ENCODE data around the gene RSAD1.

RSAD1 gene

GRCh38 chr17:50532452-50533024 is 53.9 kb downstream of the RSAD1 start, which contains the start of gene EPN3:
TSS of gene EPN3 (plus strand) at chr17:50532735. CDS start at chr17:50536557, 3,822 bp downstream.
- H3K4me3 ChIP-seq (replicated peaks; ENCODE audit: low read depth, low read length): no peak within 1 kb of the TSS
- no peak for DNase-seq (ENCODE audit: extremely low read depth, low read depth)
- TF ChIP-seq CTCF (IDR thresholded peaks at IDR 0.05; ENCODE audit: low read depth, low read length, missing control alignments): no peak

GRCh38 chr17:50533185-50533584 is 54.5 kb downstream of the RSAD1 start:
- TF ChIP-seq CTCF (IDR thresholded peaks at IDR 0.05; ENCODE audit: low read depth, low read length, missing control alignments): no peak
- no peak overlapping the region for H3K4me3 ChIP-seq (replicated peaks; ENCODE audit: low read depth, low read length)
- no peak for DNase-seq (ENCODE audit: extremely low read depth, low read depth)

DNA sequence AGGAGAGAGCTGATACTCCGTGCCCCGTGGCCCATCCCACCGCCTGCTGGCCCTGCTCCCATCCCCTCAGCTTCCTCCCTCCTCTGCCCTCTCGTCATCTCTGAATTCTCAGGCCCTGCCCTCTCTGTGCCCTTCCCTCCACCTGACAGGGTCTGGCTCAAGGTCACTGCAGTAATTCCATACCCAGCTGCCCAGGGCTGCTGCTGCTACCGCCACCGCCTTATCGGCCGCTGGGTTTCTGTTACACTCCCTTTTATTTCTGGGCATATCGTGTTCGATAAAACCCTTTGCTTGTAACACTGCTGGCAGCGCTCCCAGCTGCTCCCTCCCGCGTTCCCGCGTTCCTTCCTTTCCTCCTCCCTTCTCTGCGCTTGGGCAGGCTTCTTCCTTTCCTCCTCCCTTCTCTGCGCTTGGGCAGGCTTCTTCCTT is 55.1 kb downstream of the RSAD1 start:
- no peak for TF ChIP-seq CTCF (IDR thresholded peaks at IDR 0.05; ENCODE audit: low read depth, low read length, missing control alignments)
- DNase-seq (ENCODE audit: extremely low read depth, low read depth): no peak
- no peak overlapping the region for H3K4me3 ChIP-seq (replicated peaks; ENCODE audit: low read depth, low read length)

- peak; percentile 2 for TF ChIP-seq CTCF (IDR thresholded peaks at IDR 0.05; ENCODE audit: low read depth, low read length, missing control alignments)
- no peak overlapping the region for H3K4me3 ChIP-seq (replicated peaks; ENCODE audit: low read depth, low read length)
- no peak for DNase-seq (ENCODE audit: extremely low read depth, low read depth)
These were observed 55.7 kb downstream of the RSAD1 start for GRCh38 chr17:50534222-50534978.

DNA sequence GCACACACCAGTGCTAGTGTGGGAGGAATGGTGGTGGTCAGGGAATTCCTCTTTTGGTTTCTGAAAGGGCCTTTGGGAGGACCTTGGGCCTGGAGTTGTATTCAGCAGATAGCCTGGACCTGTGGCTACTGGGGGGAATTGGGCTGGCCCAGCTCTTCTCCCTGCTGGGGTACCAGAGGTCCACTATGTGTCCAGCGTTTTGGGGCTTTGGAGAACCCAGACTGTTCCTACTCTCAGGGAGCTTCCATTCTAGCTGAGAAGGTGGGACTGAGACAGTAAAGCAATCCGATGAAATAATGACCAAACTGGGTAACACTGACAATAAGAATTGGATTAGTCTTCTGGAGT is 56.3 kb downstream of the RSAD1 start:
- TF ChIP-seq CTCF (IDR thresholded peaks at IDR 0.05; ENCODE audit: low read depth, low read length, missing control alignments): no peak
- DNase-seq (ENCODE audit: extremely low read depth, low read depth): no peak

DNA sequence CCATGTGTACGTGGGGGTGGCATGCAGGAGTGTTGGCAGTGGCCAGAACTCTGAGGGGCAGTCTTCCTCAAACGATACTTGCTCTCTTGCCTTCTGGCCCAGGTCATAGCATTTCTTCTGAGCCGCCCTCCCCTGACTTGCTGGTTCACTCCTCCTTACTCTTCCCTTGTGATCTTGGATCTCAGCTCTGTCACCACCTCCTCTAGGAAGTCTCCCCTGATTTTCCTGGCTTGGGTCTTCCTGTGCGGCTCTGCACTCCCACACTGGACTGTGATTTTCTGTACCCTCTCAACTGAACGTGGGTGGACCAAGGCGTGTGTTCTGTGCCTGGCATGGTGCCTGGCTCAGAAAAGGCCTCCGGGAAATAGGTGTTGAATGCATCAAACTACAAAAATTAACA is 56.7 kb downstream of the RSAD1 start:
- no peak for TF ChIP-seq CTCF (IDR thresholded peaks at IDR 0.05; ENCODE audit: low read depth, low read length, missing control alignments)
- no peak overlapping the region for H3K4me3 ChIP-seq (replicated peaks; ENCODE audit: low read depth, low read length)
- DNase-seq (ENCODE audit: extremely low read depth, low read depth): no peak

More for the DNA sequence above, 56.3 kb downstream of the RSAD1 start:
- no peak overlapping the region for H3K4me3 ChIP-seq (replicated peaks; ENCODE audit: low read depth, low read length)

Data from HFF-Myc (cell line).